CD4-positive, alpha-beta T cell treated with Interleukin-2 at 100 ng/mL for 4 hours (primary cell): ENCODE measurements around the gene CALHM4.

Experiments used
- DNase-seq: peaks from one replicate; pipeline ENCODE4 v3.0.0-alpha.2; 2020; ENCODE audit warnings: low spot score

The CALHM4 gene

GRCh38 chr6:116542426-116542825 is 11.1 kb upstream of the CALHM4 start:
- DNase-seq: no peak

GRCh38 chr6:116543149-116543548 is 10.4 kb upstream of the CALHM4 start:
- DNase-seq: no peak

- DNase-seq: no peak
Observed at GRCh38 chr6:116545651-116546050, 7.9 kb upstream of the CALHM4 start, which contains the start of gene TRAPPC3L. Gene TRAPPC3L (minus strand): TSS chr6:116545684. CDS start chr6:116545514, 170 bp downstream.

GRCh38 chr6:116547358-116547757 is 6.2 kb upstream of the CALHM4 start:
- DNase-seq: no peak

- no peak for DNase-seq
Observed at GRCh38 chr6:116550796-116551195, 2.8 kb upstream of the CALHM4 start.

- DNase-seq: no peak
Observed at GRCh38 chr6:116556065-116556464, 2.5 kb downstream of the CALHM4 start.

- DNase-seq: no peak
Observed at GRCh38 chr6:116556814-116557415, 3.4 kb downstream of the CALHM4 start.

- no peak for DNase-seq
Observed at GRCh38 chr6:116557893-116558292, 4.3 kb downstream of the CALHM4 start.

GRCh38 chr6:116560130-116560529 is 6.6 kb downstream of the CALHM4 start:
- no peak for DNase-seq

- DNase-seq: peak; percentile 81
Observed at GRCh38 chr6:116561377-116562018, 7.9 kb downstream of the CALHM4 start.

- no peak for DNase-seq
Observed at GRCh38 chr6:116562019-116562403, 8.5 kb downstream of the CALHM4 start.

- DNase-seq: no peak
Observed at GRCh38 chr6:116562614-116563013, 9.1 kb downstream of the CALHM4 start.

GRCh38 chr6:116563830-116564229 is 10.3 kb downstream of the CALHM4 start:
- no peak for DNase-seq

- DNase-seq: no peak
Observed at GRCh38 chr6:116564311-116564710, 10.8 kb downstream of the CALHM4 start.

- DNase-seq: no peak
Observed at GRCh38 chr6:116564921-116565872, 11.6 kb downstream of the CALHM4 start.

GRCh38 chr6:116568111-116568510 is 14.6 kb downstream of the CALHM4 start:
- DNase-seq: no peak

- no peak for DNase-seq
Observed at GRCh38 chr6:116568821-116569755, 15.5 kb downstream of the CALHM4 start.

GRCh38 chr6:116570856-116571682 is 17.5 kb downstream of the CALHM4 start, which contains the start of gene RWDD1:
Gene RWDD1 (plus strand): TSS chr6:116571504. CDS start chr6:116571583, 79 bp downstream.
- DNase-seq: peak; percentile 99

- no peak for DNase-seq
Observed at GRCh38 chr6:116571683-116572000, 18.1 kb downstream of the CALHM4 start.

GRCh38 chr6:116572162-116572561 is 18.6 kb downstream of the CALHM4 start:
- no peak for DNase-seq

- DNase-seq: no peak
Observed at GRCh38 chr6:116575227-116575626, 21.7 kb downstream of the CALHM4 start.
